GM12892 (cell line): Measurements from ENCODE around the gene MYO18A.

Experiments
- POLR2A ChIP-seq: IDR thresholded peaks from 2 replicates; pipeline ENCODE4 v1.6.1; 2011; ENCODE audit warnings: low read depth, low read length, control low read depth
- POLR2AphosphoS5 ChIP-seq: IDR thresholded peaks from 2 replicates; pipeline ENCODE4 v1.6.1; 2011; ENCODE audit warnings: low read depth, low read length, control low read depth

- no peak for TF ChIP-seq POLR2AphosphoS5
- no peak for TF ChIP-seq POLR2A
These were observed 71.2 kb downstream of the MYO18A start for GRCh38 chr17:29108823-29109476.
